ENCODE data around the gene SEPTIN10.
A peak's percentile ranks its signal among the peaks of the same experiment; 100 is the strongest.
"Not testable (repeated sequence)": the region's sequence is repeated elsewhere in the genome, so short reads cannot be mapped to it uniquely, and the experiment has no call there.

SEPTIN10 gene

GRCh38 chr2:109613922-109614714 lies at the start of gene SEPTIN10, which contains the start of gene SOWAHC:
Gene SEPTIN10, minus strand, starts transcription at chr2:109613966. Its CDS starts 139 bp downstream, at chr2:109613827.
Gene SOWAHC, plus strand, starts transcription at chr2:109614364. Its CDS starts 126 bp downstream, at chr2:109614490.
- DNase-seq: peak; percentile 100

DNA sequence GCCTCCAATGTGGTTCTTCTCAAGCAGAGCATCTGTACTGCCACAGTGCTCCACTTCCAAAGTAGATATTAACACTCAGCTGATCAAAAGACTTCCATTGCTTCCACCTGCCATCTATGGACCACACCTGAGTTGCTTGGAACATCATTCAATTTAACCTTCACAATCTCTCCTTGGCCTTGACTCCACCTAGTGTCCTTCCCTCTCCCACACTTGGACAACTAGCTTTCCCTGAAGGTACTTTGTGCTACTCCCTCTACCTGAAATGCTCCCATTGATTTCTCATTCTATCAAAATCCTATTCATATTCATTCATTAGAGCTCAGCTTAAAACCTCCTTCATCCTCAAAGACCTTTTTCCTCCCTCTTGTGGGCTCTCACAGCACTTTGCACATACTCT lies 49.1 kb upstream of the SEPTIN10 start:
- DNase-seq: no peak

- no peak for DNase-seq
These were observed 46.5 kb upstream of the SEPTIN10 start for GRCh38 chr2:109660046-109660860.

DNA sequence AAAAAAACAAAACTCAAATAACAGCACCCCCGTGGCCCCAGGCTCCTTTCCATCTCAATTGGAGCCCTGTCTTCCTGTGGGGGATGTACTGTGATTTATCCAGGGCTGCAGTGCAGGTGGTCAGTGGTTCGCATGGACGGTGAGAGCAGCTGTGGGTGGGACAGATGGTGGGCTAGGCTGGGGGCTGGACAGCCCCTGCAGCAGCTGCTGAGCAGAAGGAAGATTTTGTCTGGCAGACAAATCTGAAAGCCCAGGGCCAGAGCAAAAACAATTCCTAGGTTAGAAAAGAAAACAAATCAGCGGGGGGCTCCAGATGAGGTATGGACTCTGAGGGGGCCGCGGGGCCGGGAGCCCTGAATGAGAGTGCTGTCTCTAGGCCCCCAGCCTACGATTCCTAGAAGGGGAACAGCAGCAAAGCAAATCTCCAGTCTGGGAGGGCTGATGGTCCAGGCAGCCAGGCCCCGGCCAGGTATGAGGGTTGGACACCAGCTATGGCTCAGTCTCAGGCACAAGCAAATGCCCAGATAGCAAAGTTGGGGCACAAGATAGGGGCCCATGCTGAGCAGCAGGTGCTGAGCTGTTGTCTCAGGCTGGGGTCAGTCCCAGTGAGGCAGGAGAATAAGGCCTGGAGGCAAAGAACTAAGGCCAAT lies 45.8 kb upstream of the SEPTIN10 start:
- no peak for DNase-seq

GRCh38 chr2:109655287-109655686 lies 41.5 kb upstream of the SEPTIN10 start:
- DNase-seq: no peak

DNA sequence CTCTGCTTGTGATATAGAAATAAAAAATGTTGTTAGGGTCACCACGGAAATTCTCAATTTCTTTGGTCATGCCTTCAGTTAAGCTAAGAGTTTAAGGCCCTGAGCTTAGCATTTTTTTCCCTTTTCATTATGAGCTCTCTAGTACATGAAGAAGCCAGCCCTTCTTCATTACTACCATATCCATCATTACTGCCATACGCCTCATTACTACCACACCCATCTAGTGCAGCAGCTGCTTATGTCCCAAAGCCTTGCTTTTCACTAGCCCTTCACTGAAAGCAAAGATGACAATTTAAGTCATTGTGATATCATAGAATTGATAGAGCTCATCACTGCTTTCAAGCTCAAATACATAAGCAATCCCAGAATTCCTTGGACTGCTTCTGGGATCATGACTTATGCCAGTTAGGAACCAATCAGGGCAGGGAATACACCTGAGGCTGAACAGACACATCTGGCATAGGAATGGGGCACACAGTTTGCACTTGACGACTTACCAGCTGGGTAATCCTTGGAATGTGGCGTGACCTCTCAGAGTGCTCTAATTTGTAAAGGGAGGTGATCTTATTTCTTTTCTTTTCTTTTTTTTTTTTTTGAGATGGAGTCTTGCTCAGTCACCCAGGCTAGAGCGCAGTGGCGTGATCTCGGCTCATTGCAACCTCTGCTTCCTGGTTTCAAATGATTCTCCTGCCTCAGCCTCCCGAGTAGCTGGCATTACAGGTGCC lies 40.7 kb upstream of the SEPTIN10 start:
- DNase-seq: no peak

DNA sequence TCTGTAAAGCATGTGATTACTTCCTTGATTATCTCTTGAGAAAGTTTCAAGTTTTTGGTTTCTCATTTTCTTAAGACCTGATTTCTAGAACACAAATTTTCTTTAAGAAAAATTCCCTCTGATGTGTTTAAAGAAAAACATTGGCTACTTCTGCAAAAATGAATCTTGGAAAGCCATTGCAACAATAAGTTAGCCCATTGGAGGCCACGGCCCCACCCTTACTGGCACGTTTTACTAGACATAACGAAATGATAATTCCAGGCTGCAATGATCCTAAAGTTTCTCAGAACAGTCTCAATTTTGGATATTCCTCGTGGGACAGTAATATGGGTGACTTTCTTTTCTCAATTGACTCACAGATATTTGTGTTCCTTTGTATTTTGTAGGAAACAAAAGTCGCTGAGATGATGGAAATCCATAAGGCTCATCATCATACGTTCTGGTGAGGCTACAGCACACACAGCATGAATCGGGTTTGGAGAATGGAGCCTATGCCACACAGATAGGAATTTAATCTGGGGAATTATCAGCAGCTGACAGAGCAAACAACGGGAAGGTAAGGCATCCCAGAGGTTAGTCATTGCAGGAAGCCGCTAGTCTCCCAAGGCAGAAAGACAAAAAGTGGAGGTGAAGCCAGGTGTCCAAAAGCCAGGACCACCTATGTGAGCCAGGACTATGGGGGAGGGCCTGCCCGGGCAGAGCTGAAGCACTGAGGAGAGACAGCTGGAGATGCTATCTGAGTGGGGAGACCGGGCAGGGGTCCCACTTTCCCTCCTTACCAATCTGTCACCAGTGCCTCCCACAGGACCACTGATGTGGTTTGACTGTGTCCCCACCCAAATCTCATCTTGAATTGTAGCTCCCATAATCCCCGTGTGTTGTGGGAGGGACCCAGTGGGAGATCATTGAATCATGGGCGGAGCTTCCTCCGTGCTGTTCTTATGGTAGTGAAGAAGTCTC lies 36.2 kb upstream of the SEPTIN10 start:
- no peak for DNase-seq

DNA sequence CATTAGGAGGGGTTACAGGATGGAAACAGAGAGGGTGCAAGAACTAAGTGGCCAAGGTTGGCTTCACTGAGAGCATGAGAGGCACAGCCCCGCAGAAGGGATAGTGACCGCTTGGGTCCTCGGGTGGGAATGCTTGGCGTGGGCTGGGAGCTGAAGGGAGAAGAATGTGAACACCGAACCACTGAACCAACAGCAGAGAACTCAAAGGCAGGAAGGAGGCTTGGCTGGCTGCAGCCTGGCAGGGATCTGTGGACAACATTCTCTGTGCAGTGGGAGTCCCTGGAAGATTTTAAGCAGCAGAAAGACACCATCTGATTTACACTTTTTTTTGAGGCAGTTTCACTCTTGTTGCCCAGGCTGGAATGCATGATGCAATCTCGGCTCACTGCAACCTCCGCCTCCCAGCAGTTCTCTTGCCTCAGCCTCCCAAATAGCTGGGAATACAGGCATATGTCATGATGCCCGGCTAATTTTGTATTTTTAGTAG lies 34.3 kb upstream of the SEPTIN10 start:
- DNase-seq: peak; percentile 42

DNA sequence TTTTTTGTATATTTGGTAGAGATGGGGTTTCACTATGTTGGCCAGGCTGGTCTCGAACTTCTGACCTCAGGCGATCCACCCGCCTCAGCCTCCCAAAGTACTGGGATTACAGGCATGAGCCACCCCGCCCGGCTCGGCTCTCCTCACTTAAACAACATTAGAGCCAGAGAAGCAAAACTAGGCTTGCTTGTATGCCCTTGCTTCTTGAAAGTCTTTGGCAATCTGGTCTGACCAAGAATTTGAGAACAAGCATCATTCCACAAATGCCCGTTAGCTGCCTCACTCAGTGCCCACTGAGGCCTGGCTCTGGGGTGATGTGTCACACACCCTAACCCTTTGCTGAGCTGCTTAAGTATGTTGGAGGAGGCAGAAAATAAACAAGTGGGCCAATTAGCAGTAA lies 33.9 kb upstream of the SEPTIN10 start:
- DNase-seq: peak; percentile 31

- DNase-seq: peak; percentile 27
These were observed 33.2 kb upstream of the SEPTIN10 start for GRCh38 chr2:109646961-109647360.

- DNase-seq: no peak
These were observed 31.8 kb upstream of the SEPTIN10 start for GRCh38 chr2:109645412-109646184.

GRCh38 chr2:109644571-109645275 lies 31.0 kb upstream of the SEPTIN10 start:
- no peak for DNase-seq

GRCh38 chr2:109640000-109640399 lies 26.2 kb upstream of the SEPTIN10 start:
- not testable (repeated sequence) for DNase-seq

DNA sequence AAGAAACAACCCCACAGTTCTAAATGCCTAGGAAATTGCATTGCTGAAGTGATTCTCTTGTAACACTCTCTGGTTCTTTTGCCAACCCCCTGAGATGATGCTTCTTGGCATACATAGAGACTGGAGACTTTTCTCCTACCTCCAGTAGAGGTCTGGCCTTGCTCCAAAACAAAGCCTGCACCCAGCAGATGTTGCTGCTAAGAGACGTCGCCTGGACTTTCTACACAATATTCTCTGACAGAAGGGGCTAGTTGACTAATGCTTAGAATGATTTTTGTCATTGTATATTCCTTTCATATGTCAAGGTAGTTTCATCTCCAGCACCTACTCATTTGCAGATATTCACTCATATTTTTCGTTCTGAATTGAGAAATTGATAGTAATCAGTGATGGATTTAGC lies 25.0 kb upstream of the SEPTIN10 start:
- peak; percentile 11 for DNase-seq

- peak; percentile 26 for DNase-seq
These were observed 24.2 kb upstream of the SEPTIN10 start for GRCh38 chr2:109637749-109638570.

DNA sequence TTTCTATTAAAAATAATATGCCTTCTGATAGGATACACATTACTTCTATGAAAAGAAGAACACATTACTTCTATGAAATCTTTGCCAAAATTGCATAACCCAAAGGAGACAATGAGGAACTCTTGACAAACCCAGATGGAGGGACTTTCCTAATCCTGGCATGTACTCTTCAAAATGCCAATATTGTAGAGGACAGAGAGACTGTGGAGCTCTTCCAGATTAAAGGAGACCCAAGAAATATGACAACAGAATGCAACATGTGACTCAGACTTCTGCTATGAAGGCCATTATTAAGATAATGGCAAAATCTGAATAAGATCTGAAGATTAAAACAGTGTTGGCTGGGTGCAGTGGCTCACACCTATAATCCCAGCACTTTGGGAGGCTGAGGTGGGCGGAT lies 22.6 kb upstream of the SEPTIN10 start:
- DNase-seq: peak; percentile 8

GRCh38 chr2:109635426-109636304 lies 21.9 kb upstream of the SEPTIN10 start:
- no peak for DNase-seq

Measured in fibroblast of skin of right quadriceps (primary cell).